Osteocyte (in vitro differentiated cells): ENCODE measurements around the gene TPO. TPM values are rescaled to one million over a fixed set of nuclear protein-coding genes. Genes with fewer than 3 reads are reported as not detected.

ENCODE experiments used
- DNase-seq: peaks from one replicate; pipeline ENCODE4 v3.0.0; 2021; ENCODE audit warnings: mixed read lengths; ENCODE audit not compliant: unreplicated experiment; ENCODE audit errors: extremely low spot score
- H3K27ac Mint-ChIP-seq: one replicate; pipeline ENCODE4 v1.8.0; 2021; ENCODE audit warnings: mild to moderate bottlenecking, mixed read lengths; ENCODE audit not compliant: unreplicated experiment
- H3K27me3 Mint-ChIP-seq: one replicate; pipeline ENCODE4 v1.8.0; 2021; ENCODE audit warnings: mixed read lengths; ENCODE audit not compliant: unreplicated experiment
- H3K36me3 Mint-ChIP-seq: one replicate; pipeline ENCODE4 v1.8.0; 2021; ENCODE audit warnings: mixed read lengths; ENCODE audit not compliant: unreplicated experiment
- H3K4me1 Mint-ChIP-seq: one replicate; pipeline ENCODE4 v1.8.0; 2021; ENCODE audit warnings: mixed read lengths; ENCODE audit not compliant: unreplicated experiment
- H3K4me3 Mint-ChIP-seq: one replicate; pipeline ENCODE4 v1.8.0; 2021; ENCODE audit warnings: mild to moderate bottlenecking, moderate library complexity, mixed read lengths; ENCODE audit not compliant: unreplicated experiment
- H3K9me3 Mint-ChIP-seq: one replicate; pipeline ENCODE4 v1.8.0; 2021; ENCODE audit warnings: mixed read lengths; ENCODE audit not compliant: unreplicated experiment
- CTCF ChIP-seq: fragments of 200-600 bp; sonication (generic); IDR thresholded peaks from 2 replicates; pipeline ENCODE4 v1.5.0; 2021; ENCODE audit warnings: antibody characterized with exemption, mild to moderate bottlenecking, moderate library complexity
- total RNA-seq: library from RNA; stranded (reverse); gene quantifications from 2 replicates; pipeline ENCODE4 v1.2.1, GENCODE V29; 2021

The TPO gene
- total RNA-seq, 1 donor from 2014 or later = not detected

GRCh38 chr2:1440581-1440980, 27.3 kb downstream of the TPO start:
- no peaks in the 10 kb centered on the region for H3K4me1 Mint-ChIP-seq
- DNase-seq = no peak
- H3K36me3 Mint-ChIP-seq = no peaks in the 10 kb centered on the region
- no peaks in the 10 kb centered on the region for H3K27me3 Mint-ChIP-seq
- H3K9me3 Mint-ChIP-seq = no peaks in the 10 kb centered on the region
- H3K27ac Mint-ChIP-seq = no peak overlapping the region
- no peak overlapping the region for H3K4me3 Mint-ChIP-seq
- TF ChIP-seq CTCF = no peak

GRCh38 chr2:1446301-1446700, 33.0 kb downstream of the TPO start:
- H3K9me3 Mint-ChIP-seq = peaks cover 4% of the 10 kb centered on the region

GRCh38 chr2:1448009-1448408, 34.7 kb downstream of the TPO start:
- H3K4me3 Mint-ChIP-seq = no peak overlapping the region
- TF ChIP-seq CTCF = no peak
- H3K4me1 Mint-ChIP-seq = no peaks in the 10 kb centered on the region
- peaks cover 4% of the 10 kb centered on the region for H3K9me3 Mint-ChIP-seq
- no peaks in the 10 kb centered on the region for H3K36me3 Mint-ChIP-seq
- no peak overlapping the region for H3K27ac Mint-ChIP-seq
- peaks cover 2% of the 10 kb centered on the region for H3K27me3 Mint-ChIP-seq
- DNase-seq = no peak

More at GRCh38 chr2:1446301-1446700, 33.0 kb downstream of the TPO start:
- Mint-ChIP-seq H3K4me3 (no peak overlapping the region), H3K4me1 (no peaks in the 10 kb centered on the region), H3K27me3 (peaks cover 2% of the 10 kb centered on the region), H3K27ac (no peak overlapping the region), H3K36me3 (no peaks in the 10 kb centered on the region)
- DNase-seq = no peak
- no peak for TF ChIP-seq CTCF

- no peak for TF ChIP-seq CTCF
- Mint-ChIP-seq H3K9me3 (peaks cover 4% of the 10 kb centered on the region), H3K27me3 (peaks cover 2% of the 10 kb centered on the region), H3K27ac (no peak overlapping the region), H3K4me3 (no peak overlapping the region), H3K4me1 (no peaks in the 10 kb centered on the region), H3K36me3 (no peaks in the 10 kb centered on the region)
- no peak for DNase-seq
Measured at GRCh38 chr2:1450915-1451314, 37.7 kb downstream of the TPO start.

- Mint-ChIP-seq H3K27ac (no peak overlapping the region), H3K4me3 (no peak overlapping the region), H3K36me3 (no peaks in the 10 kb centered on the region), H3K9me3 (peaks cover 4% of the 10 kb centered on the region), H3K27me3 (peaks cover 2% of the 10 kb centered on the region), H3K4me1 (no peaks in the 10 kb centered on the region)
- no peak for TF ChIP-seq CTCF
- no peak for DNase-seq
Measured at GRCh38 chr2:1451422-1451821, 38.2 kb downstream of the TPO start.
